HG03354 (cell line): ENCODE measurements around the gene MAML2.
"Not testable (repeated sequence)": the region's sequence is repeated elsewhere in the genome, so short reads cannot be mapped to it uniquely, and the experiment has no call there.

Experiments used
- ATAC-seq: cut with Tn5 transposase; IDR thresholded peaks from one replicate; pipeline ENCODE4 v1.9.1; 2021; ENCODE audit warnings: mild to moderate bottlenecking; ENCODE audit not compliant: unreplicated experiment, poor library complexity, severe bottlenecking

The MAML2 gene

DNA sequence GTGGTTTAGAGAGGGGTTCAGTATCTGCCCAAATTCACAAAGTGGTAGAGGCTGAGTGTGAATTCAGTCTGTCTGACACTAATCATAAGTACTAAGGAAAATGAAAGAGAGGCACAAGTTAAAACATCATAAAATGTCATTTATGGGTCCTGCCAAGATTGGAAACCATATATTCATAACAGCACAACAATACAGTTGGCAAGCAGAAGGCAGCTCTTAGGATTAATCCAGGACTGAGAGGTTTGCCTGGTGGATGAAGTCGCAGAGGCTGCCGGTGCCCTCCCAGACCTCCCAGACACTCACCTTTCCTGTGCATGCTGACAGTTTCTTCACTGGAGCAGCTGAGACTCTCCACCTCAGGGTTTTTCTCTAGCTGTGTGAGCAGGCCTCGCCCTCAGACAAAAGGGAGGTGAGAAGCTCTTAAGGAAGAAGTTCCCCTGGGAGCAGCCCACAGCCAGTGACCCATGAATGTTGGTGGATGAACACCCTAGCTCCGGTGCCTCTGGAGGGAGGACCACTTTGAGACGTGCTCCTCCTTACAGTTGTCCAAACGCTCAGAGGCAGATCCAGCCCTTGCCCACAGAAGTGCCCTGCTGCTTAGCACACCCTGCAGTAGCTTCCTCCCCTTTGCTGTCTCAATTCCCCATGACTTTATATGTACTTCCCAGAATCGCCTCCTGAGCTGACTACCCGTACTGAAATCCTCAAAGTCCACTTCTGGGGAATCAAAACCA is 43.7 kb downstream of the MAML2 start:
- ATAC-seq, result no peak

DNA sequence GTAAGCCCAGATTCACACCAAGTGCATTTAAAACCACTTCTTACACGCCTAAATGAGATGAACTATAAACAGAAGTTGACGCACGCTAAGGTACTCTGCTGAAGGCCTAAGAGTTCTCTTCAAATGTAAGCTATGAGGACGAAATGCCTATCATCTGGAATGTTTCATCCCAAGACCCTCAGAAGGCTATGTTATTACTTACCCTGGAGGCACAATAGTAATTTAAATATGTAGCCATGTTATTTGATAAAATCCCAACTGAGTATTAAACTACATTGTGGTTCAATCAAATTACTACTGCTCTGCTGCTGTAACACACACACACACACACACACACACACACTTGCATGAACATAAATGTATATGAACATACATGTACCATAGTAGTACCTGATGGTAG is 47.6 kb downstream of the MAML2 start:
- ATAC-seq, result no peak

DNA sequence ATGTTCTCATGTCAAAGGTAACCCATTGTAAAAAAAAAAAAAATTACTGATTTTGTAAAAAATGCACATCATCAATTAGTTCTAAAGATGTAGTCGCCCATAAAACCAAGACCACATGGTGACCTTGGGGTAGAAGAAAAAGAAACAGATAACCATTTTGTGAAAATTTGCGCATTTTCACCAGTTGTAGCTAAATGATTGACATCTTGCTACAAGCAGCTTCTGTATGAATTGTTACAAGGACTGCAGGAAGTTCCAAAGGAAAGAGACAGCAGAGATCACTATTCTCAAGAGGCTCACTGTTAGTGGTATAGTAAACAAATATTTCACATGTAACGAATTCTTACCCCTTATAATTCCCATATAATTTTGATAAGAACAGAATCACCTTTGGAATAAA is 48.7 kb downstream of the MAML2 start:
- no peak for ATAC-seq

DNA sequence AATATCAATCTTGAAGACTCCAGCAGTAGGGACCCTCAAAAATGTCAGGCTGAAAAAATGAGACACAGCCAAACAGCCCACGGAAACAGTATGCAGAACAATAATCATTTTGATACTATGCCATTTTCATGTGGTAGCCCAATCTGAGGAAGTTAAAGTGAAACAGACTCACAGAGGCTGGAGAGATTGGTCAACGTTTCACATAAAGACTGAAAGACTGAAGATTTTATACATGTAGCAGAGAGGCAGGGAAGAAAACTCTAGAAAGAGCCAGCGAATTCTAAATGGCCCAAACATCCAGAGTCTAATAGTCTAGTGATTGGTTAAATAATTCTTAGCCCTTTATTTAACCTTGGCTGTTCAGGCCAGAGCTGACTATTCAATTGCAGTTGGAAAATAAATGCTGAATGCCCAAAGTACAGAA is 49.4 kb downstream of the MAML2 start:
- ATAC-seq, result peak; percentile 95

DNA sequence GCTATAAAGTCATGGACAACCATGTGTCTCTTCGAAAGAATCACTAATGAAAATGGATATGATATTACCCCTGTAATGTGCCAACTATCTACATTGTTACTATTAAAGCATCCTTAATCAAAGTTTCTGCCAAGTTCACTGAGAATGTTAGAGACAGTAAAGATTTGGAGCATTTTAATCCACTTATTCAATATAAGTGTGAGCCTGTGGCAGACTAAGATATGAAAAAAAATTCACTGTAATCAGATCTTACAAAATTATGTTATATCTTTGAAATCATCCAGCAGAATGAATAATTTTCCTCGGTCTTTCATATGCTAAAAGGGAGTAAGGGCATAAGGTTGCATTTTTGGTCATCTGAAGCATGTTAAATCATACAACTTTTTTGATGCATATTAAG is 49.9 kb downstream of the MAML2 start:
- no peak for ATAC-seq

DNA sequence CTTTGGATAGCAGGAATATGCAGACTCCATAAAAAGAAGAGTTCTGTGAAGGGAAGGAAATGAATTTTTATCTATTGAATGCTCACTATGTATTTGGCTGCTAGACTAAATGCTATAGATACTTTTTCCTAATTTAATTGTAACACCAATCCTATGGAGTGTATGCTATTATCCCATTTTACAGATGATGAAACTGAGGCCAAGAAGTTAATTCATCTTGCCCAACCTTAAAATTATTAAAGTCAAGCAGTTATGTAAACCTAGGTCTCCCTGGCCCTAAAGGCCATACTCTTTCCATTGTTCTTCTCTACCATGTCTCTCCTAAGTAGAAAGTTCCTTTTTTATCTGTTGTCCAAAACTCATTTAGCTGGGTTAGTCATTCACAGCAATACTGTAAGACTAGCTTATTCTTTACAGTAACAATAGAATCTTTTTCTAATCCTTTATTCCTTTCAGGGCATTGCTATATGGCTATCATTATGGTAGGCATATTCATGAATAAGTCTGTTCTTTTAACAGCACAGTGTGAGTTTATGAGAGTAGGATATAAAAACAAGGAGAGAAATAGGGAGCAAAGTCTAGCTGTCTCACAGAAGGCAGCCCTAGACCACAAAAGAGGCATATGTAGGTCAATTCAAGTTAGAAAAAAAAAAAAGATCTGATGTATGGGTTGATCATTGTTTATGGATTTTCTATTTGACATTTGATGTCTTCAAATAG is 50.5 kb downstream of the MAML2 start:
- ATAC-seq, result no peak

DNA sequence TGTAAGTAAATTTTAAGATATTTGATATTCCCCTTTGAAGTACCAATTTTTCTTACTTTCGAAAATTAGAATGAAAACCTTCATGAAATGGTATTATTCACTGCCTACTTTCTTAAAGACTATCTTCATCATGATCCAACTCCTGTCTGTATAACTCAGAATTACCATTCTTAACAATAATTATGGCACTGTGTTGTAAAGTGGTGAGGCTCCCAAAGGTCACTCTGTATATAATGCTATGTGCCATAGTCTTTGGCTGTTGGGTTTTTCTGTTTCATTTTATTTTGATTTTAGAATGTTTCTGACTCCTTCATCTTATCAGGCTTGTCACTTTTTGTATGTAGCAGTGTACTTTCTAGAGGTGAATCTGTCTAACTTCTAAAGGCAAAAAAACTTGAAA is 52.4 kb downstream of the MAML2 start:
- ATAC-seq, result no peak

DNA sequence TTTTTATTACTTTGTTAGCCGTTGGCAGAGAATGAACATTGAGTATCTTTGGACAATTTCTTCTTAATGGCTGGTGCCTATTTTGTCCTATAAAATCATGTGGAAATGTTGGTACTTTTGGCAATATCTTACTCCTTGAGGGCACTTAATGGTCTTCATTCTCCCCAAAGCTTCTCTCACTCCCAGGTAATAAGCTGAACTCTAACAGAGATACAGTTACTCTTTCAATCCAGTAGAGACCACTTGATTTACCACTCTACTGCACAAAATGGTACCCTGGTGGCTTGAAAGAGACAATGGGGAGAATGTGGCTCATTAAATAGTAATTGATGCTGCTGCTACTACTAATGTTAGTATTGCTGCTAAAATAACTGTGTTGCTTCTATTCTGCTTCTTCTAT is 53.0 kb downstream of the MAML2 start:
- no peak for ATAC-seq

DNA sequence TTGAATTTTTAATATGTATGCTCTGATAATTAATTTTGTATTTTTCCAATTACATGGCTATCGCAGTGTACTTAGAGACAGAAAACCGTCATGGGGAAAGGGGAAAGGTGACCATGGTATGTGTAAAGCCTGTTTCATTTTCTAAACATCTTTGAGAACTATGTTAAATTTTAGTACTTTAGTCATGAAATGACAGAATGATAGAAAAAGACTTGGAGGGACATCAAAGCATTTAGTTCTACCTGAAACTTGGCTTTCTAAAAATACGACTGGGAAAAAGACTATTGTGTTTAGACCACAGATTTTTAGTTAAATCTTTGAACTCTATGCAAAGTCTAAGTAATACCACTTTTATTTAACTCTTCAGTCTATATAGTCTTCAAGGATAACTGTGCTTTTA is 54.1 kb downstream of the MAML2 start:
- no peak for ATAC-seq

DNA sequence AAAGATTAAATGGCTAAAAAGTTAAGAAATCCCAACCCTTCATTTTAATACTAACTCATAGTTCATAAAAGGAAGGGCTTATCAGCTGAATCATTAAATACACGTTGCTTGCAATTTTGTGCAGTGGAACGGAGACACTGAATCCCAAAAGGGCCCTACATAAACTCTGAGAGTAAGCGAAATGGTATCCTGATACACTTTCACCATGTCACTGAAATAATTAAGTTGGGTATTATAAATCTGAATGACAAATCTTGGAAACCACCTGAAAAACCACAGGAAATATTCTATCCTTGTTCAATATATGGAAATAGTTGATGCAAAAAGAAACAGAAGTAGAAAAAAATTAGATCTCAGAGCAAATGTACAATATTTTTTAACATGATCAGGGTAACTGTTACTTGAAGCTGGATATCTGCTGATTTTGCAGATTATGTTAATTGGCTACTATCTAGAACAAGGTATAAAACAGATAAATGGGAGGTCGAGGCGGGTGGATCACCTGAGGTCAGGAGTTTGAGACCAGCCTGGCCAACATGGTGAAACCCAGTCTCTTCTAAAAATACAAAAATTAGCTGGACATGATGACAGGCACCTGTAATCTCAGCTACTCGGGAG is 55.1 kb downstream of the MAML2 start:
- no peak for ATAC-seq

DNA sequence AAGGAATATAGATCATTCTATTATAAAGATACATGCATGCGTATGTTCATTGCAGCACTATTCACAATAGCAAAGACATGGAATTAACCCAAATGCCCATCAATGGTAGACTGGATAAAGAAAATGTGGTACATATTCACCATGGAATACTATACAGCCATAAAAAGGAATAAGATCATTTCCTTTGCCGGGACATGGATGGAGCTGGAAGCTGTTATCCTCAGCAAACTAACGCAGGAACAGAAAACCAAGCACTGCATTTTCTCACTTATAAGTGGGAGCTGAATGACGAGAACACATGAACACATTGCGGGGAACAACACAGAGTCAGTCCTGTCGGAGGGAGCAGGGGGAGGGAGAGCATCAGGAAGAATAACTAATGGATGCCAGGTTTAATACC is 57.0 kb downstream of the MAML2 start:
- not testable (repeated sequence) for ATAC-seq

DNA sequence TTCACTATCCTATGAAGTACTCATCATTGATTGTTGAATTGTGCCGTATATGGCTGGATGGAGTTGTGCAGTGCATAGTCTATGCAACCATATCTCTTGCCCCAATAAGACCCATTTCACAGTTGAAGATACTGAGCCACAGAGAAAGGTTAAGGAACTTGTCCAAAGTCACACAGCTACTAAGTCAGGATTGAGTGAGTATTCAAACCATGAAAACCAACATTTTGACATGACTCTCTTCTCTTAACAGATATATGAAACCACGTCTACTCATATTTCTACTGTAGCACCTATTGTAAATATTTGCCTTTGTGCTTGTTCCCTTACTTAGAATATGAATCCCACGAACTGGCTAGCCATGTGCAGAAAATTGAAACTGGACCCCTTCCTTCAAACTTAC is 58.1 kb downstream of the MAML2 start:
- ATAC-seq, result no peak

DNA sequence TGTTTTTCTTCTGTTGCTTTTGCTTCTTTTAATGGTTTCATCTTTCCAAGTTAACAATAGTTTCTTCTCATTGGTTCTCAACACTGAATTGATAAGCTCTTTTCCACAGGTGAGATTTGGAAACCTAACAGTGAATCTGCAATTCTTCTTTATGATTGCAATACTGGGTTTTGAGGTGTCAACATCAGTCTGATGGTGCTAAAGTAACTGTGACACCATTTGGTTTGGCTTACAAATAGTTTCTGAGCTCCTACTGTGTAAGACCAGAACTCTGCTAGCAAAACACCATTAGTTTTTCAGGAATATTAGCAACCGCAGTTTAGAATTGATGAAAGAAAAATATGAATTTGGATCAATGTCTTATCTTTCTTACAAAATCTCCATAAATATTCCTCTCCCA is 58.6 kb downstream of the MAML2 start:
- ATAC-seq, result no peak

DNA sequence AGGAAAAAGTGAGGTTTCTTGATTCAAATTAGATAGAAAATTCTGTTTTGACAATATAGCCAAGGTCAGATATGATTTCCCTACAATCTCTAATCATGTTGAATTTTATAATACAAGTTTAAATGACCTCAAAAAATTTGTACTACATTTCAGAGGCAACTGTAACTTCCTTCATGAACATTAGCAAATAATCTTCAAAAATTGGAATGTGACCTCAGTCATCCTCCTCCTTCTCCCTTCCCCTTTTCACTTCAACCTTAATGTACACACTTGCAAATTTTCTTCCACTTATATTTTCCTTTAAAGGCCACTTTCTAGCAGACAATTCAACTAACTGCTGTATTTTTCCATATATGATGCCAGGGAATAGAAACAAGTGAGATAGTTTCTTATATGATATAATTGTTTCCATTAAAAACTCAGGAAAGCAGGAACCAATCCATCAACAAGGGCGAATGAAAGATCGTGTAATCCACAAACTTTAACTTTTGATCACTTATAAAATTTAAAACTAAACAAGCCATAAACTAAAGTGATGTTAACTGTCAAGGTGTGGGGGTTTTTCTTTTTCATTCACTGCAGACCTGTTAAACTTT is 60.3 kb downstream of the MAML2 start:
- ATAC-seq, result no peak

DNA sequence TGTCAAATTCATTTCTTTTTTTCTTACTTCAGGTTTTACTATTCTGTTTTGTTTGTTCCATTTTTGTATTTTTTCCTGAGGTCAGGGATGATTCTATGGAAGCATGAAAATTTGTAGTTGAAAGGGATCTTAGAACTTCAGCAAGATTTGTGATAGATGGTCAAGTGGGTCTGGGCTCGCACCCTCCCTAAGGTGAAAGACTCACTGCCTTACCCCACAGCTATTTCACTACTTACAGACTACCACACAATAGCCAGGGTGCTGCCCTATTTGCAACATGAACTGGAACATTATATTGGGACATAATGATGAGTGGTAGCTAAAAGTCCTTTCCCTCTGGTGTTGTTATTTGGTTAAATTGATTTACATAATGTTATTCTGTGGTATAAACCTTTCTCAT is 62.6 kb downstream of the MAML2 start:
- ATAC-seq, result no peak

DNA sequence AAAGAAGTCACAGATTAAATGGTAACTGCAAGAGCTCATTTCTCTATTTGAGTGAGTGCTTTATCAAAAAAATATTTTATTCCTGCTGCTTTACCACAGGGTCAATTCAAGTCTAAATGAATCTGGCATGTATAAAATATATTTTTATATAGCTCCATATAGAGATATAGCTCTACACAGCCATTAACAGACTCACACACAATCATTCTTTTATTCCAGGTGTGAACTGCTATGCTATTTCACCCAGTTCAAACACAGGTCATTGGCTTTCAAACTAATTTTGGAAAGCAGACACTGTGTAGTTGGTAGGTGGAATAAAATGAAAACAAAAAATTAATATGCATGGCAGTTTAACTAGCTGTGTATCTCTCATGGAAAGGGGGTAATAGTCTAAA is 63.1 kb downstream of the MAML2 start:
- no peak for ATAC-seq

DNA sequence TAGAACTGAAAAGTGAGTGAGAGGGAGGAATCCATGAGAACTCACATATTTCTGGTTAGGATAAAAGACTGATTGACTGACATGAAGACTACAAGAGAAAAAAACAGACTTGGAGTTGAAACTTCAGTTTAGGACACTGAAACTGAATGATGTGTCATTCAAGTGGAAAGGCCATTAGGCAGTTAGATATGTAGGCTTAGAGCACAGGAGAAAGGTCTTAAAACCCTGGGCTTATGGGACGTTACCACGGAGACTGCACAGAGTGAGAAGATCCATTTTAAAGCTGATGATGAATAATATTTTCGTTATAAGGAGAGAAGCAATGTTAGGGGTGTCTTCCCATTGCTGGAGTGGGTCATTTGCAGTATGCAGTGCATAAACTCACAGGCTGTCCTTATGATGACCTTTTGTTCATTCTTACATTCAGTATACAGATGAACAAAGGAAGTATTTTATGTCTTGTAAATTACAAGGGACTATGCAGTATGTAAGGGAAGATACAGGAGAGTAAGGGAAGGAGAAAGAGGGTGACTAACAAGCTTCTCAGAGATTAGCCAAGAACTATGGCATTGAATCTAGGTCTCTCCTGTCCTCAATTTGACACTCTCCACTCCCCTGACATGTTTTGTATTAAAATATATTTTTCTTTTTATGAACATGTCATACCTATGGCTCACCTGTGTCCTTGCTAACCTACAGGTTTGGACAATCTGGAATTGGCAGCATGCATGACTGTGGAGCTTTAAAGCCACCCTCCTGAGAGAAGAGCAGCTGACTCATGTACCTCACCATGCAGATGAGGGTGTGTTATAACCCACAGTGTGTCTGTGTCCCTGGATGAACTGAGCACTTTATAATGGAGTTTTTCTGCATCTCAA is 63.7 kb downstream of the MAML2 start:
- ATAC-seq, result peak; percentile 40

DNA sequence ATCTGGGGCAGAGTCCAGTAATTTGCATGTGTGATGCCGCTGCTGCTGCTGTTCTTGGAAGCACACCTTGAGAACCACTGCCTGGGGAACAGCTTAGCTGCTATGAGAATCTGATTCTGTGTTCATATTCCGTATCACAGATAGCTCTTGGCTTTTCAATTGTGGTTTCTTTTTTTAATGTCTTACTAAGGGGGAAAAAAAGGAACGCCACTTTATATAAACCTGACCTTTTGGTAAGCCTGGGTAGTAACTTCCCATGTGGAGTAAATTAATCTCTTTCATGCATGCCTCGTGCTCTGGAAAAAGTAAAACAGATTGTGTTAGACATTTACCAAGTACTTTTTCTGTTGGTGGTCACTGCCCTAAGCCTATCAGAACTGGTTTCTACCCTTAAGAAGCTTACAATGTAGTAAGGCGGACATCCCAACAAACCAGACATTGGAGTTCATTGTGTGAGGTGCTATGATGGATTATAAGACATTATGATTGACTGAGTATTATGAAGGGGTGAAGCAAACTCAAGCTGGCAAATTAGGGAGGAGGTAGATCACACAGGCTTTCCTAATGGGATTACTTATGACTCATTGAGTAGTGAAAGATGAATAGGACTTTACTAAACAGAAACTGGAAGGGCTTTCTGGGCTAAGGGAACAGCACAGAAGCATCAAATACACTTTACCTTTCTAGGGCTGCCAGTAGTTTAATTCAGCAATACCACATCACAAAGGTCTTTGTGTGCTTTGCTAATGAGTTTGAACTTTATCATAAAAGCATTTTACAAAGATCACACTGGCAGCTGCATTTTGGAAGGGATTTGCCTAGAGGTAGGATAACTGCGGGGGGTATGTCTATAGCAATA is 64.7 kb downstream of the MAML2 start:
- ATAC-seq, result no peak

DNA sequence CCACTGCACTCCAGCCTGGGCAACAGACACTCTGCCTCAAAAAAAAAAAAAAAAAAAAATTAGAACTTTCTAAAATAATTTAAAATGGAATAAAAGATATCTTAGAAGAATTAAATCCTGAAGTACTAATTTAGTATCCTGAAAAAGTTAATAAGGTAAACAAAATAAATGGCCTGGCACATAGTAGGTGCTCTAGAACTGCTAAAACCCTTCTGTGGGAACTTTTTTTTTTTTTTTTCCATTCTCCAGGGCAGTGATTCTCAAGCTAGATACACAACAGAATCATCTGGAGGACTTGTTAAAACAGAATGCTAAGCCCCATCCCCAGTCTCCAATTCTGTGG is 65.3 kb downstream of the MAML2 start:
- ATAC-seq, result no peak
